Dedifferentiated amniotic fluid mesenchymal stem cell (primary cell): ENCODE measurements around the gene POMGNT2.

Source experiments
- DNase-seq: peaks from one replicate; pipeline ENCODE4 v3.0.0-alpha.2; 2016; ENCODE audit errors: extremely low spot score

Gene POMGNT2

GRCh38 chr3:43043793-43044192 lies 62.1 kb downstream of the POMGNT2 start:
- no peak for DNase-seq

- no peak for DNase-seq
Measured at GRCh38 chr3:43043071-43043766, 62.7 kb downstream of the POMGNT2 start.

GRCh38 chr3:43041517-43041916 lies 64.4 kb downstream of the POMGNT2 start:
- DNase-seq: no peak

- no peak for DNase-seq
Measured at GRCh38 chr3:43038010-43038409, 67.9 kb downstream of the POMGNT2 start.

- DNase-seq: no peak
Measured at GRCh38 chr3:43036621-43037423, 69.1 kb downstream of the POMGNT2 start.

DNA sequence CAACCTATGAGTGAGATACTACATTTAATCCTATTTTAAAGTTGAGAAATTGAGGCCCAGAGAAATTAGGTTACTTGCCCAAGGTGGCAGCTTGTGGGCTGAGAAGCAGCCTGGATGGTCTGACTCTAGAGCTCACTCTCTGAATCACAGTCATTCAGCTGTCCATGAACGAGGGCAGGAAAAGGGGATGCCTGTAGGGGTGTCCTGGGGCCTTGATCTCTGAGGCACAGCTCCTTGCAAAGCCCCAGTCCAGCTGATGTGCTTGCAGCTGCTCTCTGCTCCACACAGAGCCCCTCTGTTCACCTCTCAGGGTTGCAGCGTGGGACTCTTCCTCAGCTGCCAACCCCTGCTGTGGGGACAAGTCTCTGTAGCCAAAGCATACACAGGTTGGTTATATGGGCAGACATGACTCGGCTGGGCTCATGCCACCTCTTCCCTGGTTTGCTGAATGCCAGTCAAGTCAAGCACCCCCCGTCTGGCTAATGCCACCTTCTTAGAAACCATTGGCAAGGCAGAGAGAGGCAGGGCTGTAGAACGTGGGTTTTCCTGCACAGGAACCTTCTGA lies 70.0 kb downstream of the POMGNT2 start:
- DNase-seq: no peak

- DNase-seq: no peak
Measured at GRCh38 chr3:43034911-43035310, 71.0 kb downstream of the POMGNT2 start.

DNA sequence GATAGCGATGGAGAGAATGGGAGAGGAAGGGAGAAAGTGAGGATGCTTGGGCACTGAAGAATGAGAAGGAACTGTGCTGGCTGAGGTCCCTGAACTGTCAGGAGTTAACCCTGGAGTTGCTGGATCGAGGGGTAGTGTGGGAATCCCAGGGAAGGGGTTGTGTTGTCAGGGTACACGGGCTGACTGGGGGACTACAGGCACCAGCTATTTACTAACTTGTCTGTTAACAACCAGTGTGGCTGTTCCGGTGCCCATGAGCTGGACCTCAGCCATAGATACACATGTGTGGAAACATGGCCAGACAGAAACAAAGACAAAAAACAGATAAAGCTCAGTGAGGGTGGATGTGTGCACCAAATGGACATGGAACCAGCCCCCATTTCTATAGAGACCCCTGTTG lies 71.7 kb downstream of the POMGNT2 start:
- DNase-seq: no peak

DNA sequence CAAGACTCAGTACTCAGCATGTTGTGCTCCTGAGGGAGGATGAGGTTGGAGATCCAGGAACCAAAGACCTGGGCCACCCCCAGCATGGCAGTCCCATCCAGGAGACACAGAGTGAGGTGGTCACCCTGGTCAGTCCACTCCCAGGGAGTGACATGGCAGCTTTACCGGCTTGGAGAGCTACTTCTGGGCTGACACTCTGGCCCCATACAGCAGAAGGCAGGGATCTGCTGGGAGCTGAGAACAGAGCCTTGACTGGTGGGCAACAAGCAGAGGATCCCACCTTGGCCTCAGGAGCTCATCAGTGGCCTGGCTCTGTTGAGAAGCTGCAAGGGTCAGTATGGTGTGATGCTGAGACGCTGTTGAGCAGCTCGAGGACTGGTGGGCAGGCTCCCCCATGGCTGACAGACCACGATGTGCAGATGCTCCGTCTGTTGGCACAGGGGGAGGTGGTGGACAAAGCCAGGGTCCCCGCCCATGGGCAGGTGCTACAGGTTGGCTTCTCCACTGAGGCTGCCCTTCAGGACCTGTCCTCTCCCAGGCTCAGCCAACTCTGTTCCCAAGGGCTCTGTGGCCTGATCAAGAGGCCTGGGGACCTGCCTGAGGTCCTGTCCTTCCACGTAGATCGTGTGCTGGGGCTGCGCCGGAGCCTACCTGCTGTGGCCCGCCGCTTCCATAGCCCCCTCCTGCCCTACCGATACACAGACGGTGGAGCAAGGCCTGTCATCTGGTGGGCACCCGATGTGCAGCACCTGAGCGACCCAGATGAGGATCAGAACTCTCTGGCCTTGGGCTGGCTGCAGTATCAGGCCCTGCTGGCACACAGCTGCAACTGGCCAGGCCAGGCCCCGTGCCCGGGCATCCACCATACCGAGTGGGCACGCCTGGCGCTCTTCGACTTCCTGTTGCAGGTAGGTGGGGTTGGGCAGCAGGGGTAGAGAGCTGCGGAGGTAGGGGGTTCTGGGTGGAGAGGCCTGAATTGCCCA lies 72.9 kb downstream of the POMGNT2 start:
- DNase-seq: no peak

DNA sequence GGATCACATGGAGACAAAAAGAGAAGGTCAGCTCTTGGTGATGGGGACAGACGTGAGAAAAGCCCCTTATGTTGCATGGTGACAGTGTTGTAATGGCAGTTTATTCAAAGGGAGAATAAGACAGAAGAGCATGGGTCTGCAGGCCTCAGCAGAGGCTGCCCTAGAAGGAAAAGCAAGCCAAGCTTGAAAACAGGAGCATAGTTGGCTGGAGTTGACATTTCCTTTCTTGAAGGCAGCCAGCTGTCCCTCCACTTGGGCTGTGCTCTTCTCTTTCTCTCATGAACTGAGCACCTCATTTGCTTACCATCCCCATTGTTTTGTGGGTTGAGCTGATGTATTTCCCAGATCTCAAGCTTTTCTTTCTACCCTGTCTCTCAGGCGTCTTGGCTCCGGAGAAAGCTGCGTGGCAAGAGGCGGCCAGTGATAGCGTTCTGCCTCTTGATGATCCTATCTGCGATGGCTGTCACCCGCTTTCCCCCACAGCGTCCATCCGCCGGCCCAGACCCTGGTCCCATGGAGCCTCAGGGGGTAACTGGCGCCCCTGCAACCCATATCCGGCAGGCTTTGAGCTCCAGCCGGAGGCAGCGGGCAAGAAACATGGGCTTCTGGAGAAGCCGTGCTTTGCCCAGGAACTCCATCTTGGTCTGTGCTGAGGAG lies 73.9 kb downstream of the POMGNT2 start:
- no peak for DNase-seq

- no peak for DNase-seq
Measured at GRCh38 chr3:43031485-43031884, 74.4 kb downstream of the POMGNT2 start.

GRCh38 chr3:43030162-43030935 lies 75.5 kb downstream of the POMGNT2 start:
- DNase-seq: no peak
